Hippocampal formation (tissue), 2 donors: ENCODE measurements around the gene CACNA1C.
A peak's percentile ranks its signal among the peaks of the same experiment; 100 is the strongest.

Source experiments
- DNase-seq, 2 donors: peaks; one replicate each; lab custom pipeline; 2025; lab: John Stamatoyannopoulos, UW

Gene CACNA1C

DNA sequence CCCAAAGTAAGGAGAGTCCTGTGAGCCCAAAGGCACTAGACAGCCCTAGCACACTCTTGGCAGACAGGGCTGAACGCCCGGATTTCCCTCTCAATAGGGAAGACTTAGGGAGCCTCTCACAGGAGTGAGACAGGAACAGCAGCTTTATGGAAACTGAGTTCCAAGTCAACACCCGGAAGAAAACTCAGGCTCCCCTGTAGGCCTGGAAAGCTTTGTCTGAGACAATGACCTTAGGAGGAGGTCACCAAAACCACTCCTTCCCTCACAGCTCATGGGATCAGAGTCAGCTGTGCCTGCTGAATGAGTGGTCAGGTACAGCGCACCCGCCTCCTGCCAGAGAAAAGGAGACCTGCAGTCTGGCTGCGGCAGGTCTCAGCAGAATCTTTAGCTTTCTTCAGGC lies 229.5 kb downstream of the CACNA1C start:
- no peak for DNase-seq

DNA sequence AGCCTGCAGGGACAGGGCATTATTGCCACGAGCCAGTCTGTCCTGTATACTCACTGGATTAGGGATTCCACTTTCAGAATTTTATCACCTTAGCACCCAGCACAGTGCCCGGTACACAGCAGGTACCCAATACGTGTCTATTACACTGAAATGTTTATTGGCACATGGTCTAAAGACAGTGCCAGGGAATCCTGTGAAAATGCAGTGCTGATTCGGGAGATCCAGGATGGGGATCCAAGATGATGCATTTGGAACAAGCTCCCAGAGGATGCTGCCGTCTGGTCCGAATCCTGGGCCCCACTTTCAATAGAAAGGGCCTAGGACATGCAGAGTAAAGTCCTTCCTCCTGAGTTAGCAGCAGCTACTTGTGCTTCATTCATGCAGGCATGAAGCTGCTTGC lies 230.7 kb downstream of the CACNA1C start:
- no peak for DNase-seq

DNA sequence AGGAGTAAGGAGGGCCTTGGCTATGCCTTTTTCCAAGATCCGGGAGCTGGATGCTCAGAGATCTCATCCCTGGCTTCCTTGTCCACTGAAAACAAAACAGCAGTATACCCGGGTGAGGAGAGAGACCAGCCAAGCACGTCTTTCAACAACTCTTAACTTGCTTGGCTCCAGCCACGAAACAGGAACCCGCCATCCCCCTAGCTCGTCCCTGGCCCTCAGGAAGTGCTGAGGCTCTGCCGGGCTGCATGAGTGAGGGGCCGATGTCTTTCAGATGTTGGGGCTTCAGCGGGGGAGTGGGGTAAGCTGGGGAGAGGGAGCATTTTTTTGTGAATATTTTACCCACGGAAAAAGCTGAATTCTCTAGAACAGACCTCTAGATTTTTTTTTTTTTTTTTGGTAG lies 231.1 kb downstream of the CACNA1C start:
- no peak for DNase-seq

DNA sequence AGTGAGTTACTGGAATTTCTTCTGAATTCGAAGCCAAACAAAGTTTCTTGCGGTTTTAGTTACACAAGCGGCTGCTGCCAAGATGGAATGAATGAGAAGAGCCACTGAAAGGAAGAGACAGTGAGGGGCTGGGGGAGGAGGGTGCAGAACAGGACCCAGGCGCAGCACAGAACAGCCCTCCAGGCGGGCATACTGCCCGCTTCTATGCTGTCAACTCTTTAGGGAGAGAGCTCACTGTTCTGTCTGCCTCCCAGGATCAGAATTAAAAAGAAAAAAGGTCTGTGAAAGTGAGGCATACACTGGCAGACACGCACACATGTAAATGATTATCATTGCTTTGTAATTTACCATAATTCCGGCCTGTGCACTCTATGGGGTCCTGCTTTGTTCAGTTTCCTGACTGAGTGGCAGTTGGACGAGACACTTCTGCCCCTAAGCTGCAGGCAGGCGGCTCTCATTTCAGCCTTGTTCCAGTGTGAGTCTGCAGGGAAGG lies 231.6 kb downstream of the CACNA1C start:
- DNase-seq, result no peak

DNA sequence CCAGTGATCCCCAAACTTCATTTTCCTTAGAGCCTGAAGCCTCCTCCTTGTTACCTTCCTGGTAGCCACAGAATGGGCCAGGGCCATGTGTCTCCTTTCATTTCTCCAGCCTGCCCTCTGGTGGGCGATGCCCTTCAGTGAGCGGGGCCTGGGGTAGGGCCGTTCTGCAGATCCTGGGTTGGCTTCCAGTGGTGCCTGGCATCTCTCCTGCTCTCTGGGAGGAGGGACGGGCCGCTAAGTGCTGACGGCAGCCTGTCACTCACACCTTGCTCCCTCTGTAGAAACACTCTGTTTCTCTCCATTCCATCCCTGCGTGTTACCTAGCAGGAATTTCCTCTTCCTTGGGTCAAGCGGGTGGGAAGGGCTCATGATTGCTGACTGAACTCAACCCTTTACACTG lies 232.1 kb downstream of the CACNA1C start:
- DNase-seq, result peak; percentile 19 to 48

DNA sequence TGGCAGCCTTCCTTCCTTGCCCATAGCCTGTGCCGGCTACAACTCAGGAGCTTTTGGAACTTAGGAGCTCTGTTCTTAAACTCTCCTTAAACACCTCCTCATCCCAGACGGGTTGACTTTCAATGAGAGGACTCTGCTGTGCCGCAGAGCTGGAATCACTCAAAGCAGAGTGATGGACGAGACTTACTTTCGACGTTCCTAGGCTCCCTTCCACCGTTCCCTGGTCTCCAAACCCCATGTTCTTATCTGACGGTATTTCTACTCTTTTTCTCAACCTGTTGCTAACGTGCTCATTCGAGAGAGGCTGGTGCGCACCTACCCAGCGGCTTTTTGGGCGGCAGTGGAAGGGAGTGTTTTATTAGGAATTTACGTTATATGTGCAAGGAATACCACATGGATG lies 232.7 kb downstream of the CACNA1C start:
- DNase-seq, result no peak

DNA sequence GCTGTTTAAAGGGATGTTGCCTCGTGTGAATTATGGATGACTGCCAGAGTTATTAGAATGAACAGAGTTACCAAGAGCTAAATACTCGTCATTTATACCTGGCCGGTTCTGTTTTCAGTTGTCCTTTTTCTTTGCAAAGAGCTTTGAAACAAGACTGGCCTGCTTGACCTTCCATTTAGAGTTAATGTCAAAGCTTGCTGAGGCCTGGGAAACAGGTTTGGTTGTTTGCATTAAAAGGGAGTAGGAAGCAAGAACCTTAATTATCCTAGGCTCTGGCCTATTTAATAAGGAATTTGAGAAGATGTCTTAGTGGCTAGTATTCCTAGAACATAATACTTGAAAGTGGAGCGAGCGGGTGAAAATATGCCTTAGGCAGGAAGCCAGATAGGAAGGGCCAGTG lies 233.3 kb downstream of the CACNA1C start:
- DNase-seq, result no peak

DNA sequence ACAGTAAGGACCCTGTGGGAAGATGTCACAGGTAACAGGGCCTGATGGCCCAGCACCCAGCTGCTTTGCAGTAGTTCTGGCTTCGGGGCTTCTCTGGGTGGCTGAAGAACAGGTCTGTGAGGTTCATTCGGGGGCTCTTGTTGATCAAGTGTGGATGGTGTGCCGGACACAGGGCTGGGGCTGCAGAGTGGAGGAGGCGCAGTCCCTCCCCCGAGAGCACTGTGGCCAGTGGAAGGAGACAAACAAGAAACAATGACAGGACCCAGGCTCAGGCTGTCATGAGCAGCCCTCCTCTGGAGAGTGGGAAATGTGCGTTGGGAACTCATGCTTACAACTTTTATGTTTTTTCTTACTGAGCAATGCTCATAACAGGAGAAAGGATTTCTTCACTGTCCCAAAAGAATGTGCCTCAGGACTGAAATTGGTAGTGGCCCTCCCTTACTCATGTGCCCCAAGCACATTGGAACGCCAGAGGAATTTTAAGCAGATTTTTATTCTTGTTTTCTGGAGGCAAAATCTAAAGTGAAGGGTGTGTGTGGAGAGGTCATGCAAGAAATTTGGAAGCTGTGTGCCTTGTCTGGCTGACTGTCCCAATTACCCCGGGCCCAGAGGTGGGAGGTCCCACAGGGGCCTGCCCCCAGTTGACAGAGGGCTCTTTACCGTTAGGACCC lies 233.8 kb downstream of the CACNA1C start:
- DNase-seq, result no peak

DNA sequence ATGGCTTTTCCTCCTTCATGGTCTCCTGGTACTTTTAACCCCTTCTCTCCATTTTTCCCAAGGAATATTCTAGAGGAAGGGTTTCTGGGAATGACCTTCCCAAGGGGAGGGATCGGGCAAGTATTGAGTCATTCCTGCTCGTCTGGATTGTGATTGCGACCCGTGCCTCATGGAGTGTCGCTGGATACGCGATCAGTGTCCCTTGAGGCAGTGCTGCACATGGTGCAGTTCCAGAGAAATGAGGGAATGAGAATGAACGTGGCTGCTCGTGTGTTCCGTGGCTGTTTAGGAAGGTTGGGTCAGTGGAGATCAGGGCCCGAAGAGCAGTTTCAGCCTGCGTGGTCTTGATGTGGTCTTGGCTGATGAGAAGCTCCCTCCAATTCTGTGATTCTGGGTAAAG lies 234.4 kb downstream of the CACNA1C start:
- DNase-seq, result no peak

DNA sequence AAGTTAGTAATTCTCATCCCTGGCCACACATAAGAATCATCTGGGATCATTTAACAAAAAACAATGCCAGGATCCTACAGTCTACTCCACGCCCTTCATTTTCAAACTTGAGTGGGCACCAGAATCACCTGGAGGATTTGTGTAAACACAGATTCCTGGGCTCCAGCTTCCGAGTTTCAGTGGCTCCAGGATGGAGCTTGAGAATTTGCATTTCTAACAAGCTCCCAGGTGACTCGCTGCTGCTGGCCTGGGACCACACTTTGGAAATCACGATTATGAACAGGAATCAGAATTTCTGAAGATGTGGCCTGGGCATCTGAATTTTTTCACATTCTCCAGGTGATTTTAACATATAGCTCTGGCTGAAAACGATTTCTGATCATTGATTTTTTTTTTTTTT lies 234.8 kb downstream of the CACNA1C start:
- DNase-seq, result no peak

DNA sequence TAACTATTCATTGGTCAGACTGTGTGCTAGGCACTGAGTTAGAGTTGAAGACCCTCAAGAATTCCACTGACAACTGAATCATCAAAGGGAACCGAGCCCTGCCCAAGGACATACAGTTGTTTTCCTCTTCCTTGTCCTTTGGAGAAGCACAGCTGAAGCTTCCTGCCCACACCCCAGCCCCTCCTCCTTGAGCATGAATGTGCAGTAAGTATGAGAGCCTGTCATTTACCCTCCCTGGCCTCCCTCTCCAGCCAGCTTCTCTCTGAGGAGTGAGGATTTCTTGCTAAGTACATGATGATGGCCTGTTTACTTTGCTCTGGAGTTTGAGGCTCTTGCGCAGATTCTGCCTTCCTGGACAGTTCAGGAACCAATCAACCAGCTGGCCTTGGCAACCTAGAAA lies 235.2 kb downstream of the CACNA1C start:
- DNase-seq, result no peak

DNA sequence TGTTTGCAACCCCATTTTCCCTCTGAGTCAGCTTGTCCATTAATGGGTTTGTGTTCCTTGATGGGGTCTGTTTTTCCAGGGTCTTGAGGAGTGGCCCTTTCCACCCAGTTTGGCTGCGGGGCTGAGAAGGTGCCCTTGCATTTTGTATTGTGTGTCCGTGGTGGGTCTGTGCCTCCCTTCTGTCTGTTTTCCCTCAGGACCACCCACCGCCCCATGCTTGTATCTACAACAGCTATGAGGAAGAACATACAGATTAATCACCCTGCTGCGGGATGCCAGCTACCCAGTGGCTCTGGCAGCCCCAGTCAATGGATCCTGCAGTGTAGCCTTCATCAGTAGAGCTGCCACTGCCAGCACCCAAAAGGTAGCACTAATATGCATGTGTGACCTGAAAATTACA lies 235.7 kb downstream of the CACNA1C start:
- DNase-seq, result no peak

DNA sequence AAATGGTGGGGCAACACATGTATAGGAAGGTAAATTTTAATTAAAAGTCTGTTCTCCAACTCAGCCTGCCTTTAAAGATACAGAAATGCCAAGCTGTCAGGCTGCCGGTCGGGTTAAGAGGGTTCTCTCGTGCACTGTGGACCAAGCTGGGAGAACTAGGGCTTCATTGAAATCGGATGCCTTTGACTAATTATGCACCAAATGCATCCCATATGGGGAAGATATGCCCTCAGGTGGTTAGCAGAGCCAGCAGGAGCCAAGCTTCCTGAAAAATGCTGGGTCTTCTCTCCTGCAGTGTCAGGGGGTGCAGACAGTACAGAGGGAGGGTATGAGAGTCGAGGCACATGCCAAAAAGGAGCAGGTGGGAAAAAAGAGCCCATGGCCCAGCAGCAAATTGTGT lies 236.1 kb downstream of the CACNA1C start:
- no peak for DNase-seq

DNA sequence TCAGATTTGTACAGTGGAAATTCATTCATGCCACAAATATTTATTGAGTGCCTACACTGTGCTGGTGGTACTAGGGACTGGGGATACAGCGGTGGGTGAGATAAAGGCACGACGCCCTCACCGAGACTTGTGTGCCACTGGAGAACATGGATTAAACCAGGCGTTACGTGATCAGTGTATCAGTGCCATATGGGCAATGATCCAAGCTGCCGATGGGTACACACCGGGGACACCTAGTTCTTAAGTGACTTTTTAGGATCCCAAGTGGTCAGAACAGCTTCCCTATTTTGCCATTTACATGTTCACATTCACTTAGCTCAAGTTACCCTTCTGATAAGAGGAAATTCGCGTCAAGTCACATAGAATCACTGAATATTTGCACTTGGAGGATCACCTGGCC lies 236.7 kb downstream of the CACNA1C start:
- DNase-seq, result no peak

DNA sequence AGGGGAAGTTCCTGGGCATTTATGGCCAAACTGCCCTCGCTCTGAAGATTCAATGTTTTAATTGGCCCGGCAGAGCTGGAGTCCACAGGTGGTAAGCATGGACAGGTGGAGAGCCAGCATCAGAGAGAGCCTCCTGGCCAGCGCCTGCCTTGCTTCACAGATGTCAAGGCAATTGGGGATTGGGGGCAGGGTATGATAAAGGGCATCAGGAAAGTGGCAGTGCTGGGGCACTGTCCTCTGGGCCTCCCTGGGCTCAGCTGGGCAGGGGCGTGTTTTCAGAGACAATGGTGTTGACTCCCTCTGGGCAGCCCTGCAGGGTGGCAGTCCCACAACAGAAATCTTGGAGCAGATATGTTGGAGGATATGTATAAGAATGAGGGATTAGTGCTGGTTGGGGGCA lies 237.3 kb downstream of the CACNA1C start:
- no peak for DNase-seq

DNA sequence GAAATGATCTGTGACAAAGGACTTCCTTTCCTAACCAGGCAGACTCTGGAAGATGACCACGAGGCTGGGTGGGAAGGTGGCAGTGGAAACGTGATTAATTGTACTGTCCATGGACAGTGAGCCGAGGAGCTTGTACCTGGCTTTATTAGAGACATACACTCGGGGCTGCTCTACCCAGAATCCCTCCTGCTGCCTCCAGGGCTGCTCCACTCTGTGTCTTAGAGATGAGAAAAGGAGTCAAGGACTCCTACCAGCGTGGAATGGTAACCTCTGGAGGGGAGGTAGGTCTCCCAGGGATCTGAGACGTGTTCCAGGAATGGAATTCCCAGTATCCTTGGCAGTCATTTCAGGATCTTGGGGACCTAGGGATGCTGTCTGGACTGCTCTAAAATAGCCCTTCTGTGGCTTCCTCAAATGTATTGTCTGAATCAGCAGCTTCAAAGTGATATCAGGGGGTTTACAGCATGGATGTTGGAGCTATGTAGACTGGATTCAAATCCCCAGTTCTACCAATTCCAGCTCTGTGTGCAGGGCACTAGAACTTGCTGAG lies 237.8 kb downstream of the CACNA1C start:
- no peak for DNase-seq

DNA sequence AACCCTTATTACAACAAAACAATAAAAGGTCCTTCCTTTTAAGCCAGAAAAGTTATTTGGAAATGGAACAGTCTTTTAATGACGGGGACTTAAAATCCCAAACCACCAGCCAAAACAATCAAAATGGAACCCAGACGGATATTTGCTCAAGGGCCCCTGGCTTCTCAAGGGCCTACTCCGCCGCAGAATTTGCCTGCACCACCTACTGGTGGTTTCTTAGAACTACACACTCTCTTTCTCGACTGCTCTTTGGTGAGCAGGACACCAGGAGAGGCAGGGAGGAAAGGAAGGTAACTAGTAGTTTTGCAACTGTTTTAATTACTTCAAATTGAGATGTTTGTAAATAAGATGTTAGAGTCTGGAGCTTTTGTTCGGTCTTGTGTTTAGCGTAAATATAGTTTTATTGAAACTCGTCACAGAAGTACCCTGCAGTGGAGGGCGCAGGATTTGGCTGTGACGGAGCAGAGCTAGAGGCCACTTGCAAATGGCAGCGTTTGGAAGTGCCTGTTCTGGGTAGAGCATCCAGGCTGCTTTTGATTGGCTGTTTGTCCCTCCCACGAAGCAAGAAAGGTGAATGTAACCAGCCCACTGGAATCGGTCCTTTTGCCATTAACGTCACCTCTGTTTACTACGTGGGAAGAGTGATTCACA lies 238.5 kb downstream of the CACNA1C start:
- DNase-seq, result no peak

DNA sequence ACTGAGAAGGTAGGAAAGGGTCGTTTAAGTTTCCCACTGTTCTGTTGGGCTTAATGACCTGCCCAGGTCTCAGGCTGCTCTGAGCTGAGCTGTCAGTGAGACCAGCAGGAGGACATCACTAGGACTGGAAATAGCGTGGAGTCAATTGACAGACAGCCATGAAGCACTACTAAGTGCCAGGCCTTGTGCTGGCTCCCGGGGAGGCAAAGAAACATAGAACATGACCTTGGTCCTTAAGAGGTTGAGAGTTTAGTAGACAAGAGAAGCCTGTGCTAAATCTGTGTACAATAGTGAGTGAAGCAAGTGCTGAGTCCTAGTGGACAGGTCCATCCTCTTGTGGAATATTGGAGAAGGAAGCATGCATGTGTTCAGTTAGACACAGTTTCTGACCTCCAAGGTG lies 239.2 kb downstream of the CACNA1C start:
- DNase-seq, result no peak

DNA sequence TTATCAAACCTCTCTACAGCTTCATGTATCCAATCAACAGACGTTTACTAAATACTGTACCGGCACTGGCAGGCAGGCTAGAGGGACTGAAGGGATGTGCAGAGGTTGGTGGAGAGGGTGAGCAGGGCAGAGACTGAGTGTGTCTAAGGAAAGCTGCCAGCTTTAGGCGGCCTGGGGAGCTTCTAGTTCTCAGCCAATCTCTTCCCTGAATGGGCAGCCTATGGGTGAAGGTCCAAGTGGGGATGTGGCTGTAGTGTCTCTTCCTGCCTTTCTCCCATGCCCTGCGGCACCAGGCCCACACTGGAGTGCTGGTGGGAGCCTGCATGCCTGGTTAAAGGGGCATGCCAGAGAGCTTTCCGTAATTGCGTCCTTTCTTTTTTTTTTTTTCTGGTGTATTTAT lies 239.8 kb downstream of the CACNA1C start:
- no peak for DNase-seq

DNA sequence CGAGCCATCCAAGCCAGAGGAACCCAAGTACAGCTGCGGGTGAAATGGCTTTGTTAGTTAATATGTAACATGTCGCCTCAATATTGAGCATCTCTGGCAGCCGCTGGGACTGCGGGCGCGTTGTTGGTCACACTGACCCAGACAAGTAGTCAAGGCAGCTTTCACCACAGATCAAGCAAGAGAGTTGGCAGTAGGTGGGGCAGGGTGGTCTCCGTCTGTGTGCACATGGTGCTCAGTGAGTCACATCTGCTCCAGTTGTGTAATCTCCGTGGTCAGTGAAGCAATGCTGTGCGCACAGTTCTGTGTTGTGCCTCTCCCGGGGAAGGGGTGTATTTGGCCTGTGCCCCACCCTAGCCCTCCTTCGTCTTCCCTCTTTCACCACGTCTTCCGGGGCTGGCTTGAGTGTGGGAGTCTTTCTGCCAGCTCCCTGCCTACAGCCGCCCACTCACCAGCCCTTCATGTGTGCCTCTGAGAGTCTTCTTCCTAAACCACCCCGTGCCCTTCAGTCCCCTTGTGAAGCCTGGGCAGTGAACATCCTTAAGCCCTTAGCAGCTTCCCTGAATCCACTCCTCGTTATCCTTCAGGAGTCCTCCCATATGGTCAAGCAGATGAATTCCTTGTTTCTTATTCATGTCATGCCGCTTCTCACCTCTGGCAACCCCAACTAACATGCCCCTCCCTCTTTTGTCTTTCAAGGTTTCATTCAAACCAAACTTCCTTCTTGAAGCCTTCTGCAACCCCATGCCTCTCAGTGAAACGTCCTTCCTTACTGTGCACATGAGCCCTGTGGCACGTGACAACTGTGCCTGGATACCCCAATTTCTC lies 242.1 kb downstream of the CACNA1C start:
- DNase-seq, result no peak

DNA sequence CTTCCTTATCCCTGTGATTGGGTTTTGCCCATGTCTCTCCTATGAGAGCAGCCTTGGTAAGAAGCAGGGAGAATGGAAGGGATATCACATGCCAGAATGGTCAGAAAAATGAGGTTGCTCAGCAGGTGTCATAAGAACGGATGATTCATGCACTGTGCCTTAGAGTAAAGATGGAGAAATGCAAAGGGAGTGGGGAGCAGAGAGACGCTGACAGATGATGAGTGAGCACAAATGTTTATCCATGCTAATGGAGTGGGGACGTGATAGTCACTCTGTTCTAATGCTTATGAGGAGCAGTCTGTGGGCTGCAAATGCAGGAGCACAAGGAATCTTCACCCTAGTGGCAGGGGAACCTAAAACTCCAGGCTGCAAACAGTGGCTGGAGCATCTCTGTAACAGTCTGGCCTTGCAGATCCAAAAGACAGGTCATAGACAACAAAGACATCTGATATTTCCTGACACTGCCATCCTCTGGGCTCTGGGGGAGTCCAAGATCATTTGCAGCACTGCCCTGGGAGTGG lies 243.2 kb downstream of the CACNA1C start:
- DNase-seq, result no peak

DNA sequence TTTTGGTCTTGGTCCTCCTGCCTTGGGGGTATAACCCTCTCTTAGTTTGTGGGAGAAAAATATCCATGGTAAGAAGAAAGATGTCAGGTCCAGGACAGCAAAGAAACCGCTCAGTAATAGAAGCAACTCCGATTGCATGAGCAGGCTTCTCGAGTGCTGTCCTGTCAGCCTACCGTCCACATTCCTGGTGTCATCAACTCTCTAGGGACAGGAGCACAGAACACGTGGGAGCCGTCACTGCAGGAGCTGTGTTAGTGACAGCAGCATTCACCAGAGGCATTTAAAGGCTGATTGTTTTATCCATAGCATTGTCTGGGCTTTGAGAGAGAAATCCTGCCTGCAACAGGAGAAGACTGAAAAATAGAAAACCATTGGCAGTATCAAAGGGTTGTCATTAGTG lies 244.2 kb downstream of the CACNA1C start:
- DNase-seq, result no peak
